Measurements from ENCODE around the gene FAM98C. TPM values are rescaled to one million over a fixed set of nuclear protein-coding genes. Genes with fewer than 3 reads are reported as not detected.

Gene FAM98C
- total RNA-seq, 4 donors from 2014 or later = 28.9 to 76.8 (median 48.1) TPM

DNA sequence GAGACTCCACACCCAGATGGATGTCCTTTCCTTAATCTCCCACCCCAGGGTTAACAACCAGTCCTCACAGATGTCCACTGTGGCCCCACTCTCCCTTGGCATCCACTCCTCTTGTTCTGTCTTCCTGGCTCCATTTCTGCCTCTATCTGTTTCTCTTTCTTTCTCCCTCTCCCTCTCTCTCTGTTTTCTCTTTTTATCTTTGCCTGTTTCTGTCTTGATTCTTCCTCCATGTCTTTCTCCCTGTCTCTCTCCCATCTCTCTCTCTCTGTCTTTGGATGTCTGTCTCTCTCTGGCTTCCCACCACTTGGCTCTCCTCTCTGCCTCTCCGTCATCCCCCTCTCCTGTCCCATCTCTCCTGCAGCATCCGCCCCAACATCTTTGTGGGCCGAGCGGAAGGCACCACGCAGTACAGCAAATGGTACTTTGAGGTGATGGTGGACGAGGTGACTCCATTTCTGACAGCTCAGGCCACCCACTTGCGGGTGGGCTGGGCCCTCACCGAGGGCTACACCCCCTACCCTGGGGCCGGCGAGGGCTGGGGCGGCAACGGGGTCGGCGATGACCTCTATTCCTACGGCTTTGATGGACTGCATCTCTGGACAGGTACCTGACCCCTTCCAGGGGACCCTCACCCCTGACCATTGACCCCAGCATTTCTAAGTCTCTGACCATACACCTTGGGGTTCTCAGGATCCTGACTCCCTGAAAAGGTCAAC is 55.0 kb downstream of the FAM98C start:
- Histone ChIP-seq H3K4me3 (no peak overlapping the region), H3K9me3 (no peaks in the 10 kb centered on the region), H3K36me3 (no peaks in the 10 kb centered on the region), H3K4me1 (no peaks in the 10 kb centered on the region), H3K27me3 (no peaks in the 10 kb centered on the region), H3K27ac (no peak overlapping the region)
- DNase-seq = no peak
- TF ChIP-seq, protein P1, sequence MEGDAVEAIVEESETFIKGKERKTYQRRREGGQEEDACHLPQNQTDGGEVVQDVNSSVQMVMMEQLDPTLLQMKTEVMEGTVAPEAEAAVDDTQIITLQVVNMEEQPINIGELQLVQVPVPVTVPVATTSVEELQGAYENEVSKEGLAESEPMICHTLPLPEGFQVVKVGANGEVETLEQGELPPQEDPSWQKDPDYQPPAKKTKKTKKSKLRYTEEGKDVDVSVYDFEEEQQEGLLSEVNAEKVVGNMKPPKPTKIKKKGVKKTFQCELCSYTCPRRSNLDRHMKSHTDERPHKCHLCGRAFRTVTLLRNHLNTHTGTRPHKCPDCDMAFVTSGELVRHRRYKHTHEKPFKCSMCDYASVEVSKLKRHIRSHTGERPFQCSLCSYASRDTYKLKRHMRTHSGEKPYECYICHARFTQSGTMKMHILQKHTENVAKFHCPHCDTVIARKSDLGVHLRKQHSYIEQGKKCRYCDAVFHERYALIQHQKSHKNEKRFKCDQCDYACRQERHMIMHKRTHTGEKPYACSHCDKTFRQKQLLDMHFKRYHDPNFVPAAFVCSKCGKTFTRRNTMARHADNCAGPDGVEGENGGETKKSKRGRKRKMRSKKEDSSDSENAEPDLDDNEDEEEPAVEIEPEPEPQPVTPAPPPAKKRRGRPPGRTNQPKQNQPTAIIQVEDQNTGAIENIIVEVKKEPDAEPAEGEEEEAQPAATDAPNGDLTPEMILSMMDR (IDR thresholded peaks at IDR 0.05) = no peak
- TF ChIP-seq POLR2A (IDR thresholded peaks at IDR 0.05) = no peak

Other genes with a start within 250 kb of the FAM98C start
- gene DPF1, start 178.9 kb upstream of the FAM98C start, total RNA-seq = not detected
- gene PPP1R14A, start 146.7 kb upstream of the FAM98C start, total RNA-seq = 10 to 100 TPM in 2 of 4 donors, 1 to 10 TPM in 2; 8.2 to 28.1 (median 17.7) TPM
- 1,000 to 10,000 TPM in 2 of 4 donors, 100 to 1,000 TPM in 2; 158 to 1,321 (median 873) TPM for gene SPINT2, start 138.5 kb upstream of the FAM98C start, total RNA-seq
- gene C19orf33, start 98.8 kb upstream of the FAM98C start, total RNA-seq = 100 to 1,000 TPM in 3 of 4 donors, 10 to 100 TPM in 1; 39.6 to 444 (median 348) TPM
- gene YIF1B, start 87.1 kb upstream of the FAM98C start, total RNA-seq = 10 to 100 TPM; 11.6 to 31.4 (median 15.0) TPM
- gene KCNK6, start 83.2 kb upstream of the FAM98C start, total RNA-seq = 10 to 100 TPM in 2 of 4 donors, 1 to 10 TPM in 2; 7.4 to 19.3 (median 12.3) TPM
- gene CATSPERG, start 67.3 kb upstream of the FAM98C start, total RNA-seq = 10 to 100 TPM in 3 of 4 donors, 1 to 10 TPM in 1; 5.0 to 51.0 (median 22.8) TPM
- gene PSMD8, start 28.5 kb upstream of the FAM98C start, total RNA-seq = 100 to 1,000 TPM; 118 to 211 (median 164) TPM
- gene GGN, start 15.1 kb upstream of the FAM98C start, total RNA-seq = 10 to 100 TPM in 1 of 4 donors, 1 to 10 TPM in 3; 2.5 to 10.1 (median 6.2) TPM
- 1 to 10 TPM in 2 of 4 donors, under 1 TPM in 1, not detected in 1; 0.88 to 5.9 (median 2.4) TPM for gene SPRED3, start 14.4 kb upstream of the FAM98C start, total RNA-seq
- gene RASGRP4, start 23.1 kb downstream of the FAM98C start, total RNA-seq = 1 to 10 TPM in 2 of 4 donors, under 1 TPM in 2; 0.70 to 9.1 (median 1.7) TPM
- 1 to 10 TPM in 3 of 4 donors, under 1 TPM in 1; 0.35 to 4.6 (median 3.4) TPM for gene RYR1, start 30.6 kb downstream of the FAM98C start, total RNA-seq
- 100 to 1,000 TPM in 1 of 4 donors, 10 to 100 TPM in 1, 1 to 10 TPM in 2; 7.0 to 116 (median 10.4) TPM for gene MAP4K1, start 214.9 kb downstream of the FAM98C start, total RNA-seq
- gene EIF3K, start 216.1 kb downstream of the FAM98C start, total RNA-seq = 100 to 1,000 TPM; 314 to 442 (median 369) TPM
- gene ACTN4, start 244.6 kb downstream of the FAM98C start, total RNA-seq = 1,000 to 10,000 TPM in 1 of 4 donors, 100 to 1,000 TPM in 3; 360 to 1,049 (median 814) TPM

Data from Peyer's patch (tissue), 4 donors.